ENCODE results near the gene ATP11C. TPM values are rescaled to one million over a fixed set of nuclear protein-coding genes. Genes with fewer than 3 reads are reported as not detected.

ATP11C gene
- polyA plus RNA-seq, 3 donors: 1.6 to 6.7 (median 2.5) TPM

DNA sequence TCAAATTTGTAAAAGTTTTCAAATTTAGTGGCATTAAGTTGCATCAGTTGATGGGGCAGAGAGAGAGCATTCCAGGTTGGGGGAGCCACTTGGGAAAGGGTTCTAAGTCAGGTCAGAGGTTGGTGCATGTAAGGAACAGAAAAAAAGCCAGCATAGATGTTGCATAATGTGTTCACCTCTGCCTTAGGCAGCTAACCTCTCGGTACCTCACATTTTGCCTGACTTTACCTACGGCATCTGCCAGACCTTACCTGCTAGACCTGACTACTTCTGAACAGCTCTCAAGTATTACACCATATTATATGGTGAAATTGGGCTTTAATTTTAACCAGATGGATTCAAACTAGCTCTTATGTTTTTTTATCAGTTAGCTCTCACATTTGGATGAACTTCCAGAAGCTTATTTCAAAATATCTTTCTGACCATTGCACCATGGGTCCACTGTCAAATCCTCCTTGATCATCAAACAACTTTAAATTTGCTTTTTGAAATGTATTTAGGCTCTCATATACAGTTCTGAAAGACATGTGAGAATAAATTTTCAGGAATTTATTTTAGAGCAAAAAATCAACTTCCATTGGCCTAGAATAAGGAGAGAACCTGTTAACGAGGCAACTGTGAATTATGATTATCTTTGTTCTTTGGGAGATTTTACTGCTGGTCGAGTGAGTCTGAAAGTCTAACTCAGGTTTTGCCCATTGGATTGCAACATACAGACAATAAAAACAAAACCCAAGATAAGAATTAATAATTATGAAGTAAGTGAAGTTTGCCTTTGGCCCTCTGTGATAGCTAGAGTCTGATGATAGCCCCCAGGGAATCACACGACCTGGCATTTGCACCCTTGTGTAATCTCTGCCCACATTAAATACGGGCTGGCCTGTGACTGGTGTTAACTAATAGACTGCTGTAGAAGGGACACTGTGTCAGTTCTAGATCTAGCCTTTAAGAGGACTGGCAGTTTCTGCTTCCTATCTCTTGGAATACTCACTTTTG is 40.1 kb upstream of the ATP11C start:
- no peak overlapping the region for H2AFZ ChIP-seq (ENCODE audit: insufficient read depth, low read depth, low read length, poor library complexity, severe bottlenecking)
- intact Hi-C loops (cut with micrococcal nuclease): no loop called here
- DNase-seq: no peak
- no peak overlapping the region for H3K27ac Mint-ChIP-seq
- no peaks in the 10 kb centered on the region for H4K20me1 ChIP-seq (ENCODE audit: insufficient read depth, low read length)
- H3K4me2 ChIP-seq (replicated peaks; ENCODE audit: extremely low read depth, low read length, poor library complexity, severe bottlenecking): no peak overlapping the region
- H3K27me3 ChIP-seq (ENCODE audit: control insufficient read depth in 2 of 2, insufficient read depth in 2 of 2, low read length in 2 of 2): peaks cover 7 to 8% of the 10 kb centered on the region in 2 donors
- no peaks in the 10 kb centered on the region for H3K4me1 ChIP-seq (ENCODE audit: control insufficient read depth in 1 of 2, insufficient read depth in 2 of 2, low read length in 2 of 2)
- no peak overlapping the region for H3K4me3 Mint-ChIP-seq
- no peaks in the 10 kb centered on the region for H3K4me1 Mint-ChIP-seq
- no peaks in the 10 kb centered on the region for H3K9me3 ChIP-seq (replicated peaks in 1 of 2; ENCODE audit: control insufficient read depth in 1 of 2, insufficient read depth in 1 of 2, low read length in 2 of 2)
- H3K4me3 ChIP-seq (replicated peaks in 1 of 3; ENCODE audit: low read depth in 2 of 3, low read length in 3 of 3): no peak overlapping the region
- no peaks in the 10 kb centered on the region for H3K79me2 ChIP-seq (ENCODE audit: insufficient read depth, low read length)
- no peak overlapping the region for H3K9ac ChIP-seq (ENCODE audit: insufficient read depth, low read length, poor library complexity, severe bottlenecking)
- peaks cover 11 to 24% (median 24%) of the 10 kb centered on the region in 3 donors for H3K27me3 Mint-ChIP-seq (ENCODE audit: low read depth in 3 of 3)
- no peak overlapping the region for H3K27ac ChIP-seq (ENCODE audit: low read depth in 1 of 2, low read length in 2 of 2)
- WGBS (ENCODE audit: insufficient coverage): no CpG with 5 or more reads among the region's 6 CpGs
- H3K36me3 Mint-ChIP-seq: no peaks in the 10 kb centered on the region
- no peaks in the 10 kb centered on the region for H3K36me3 ChIP-seq (replicated peaks in 1 of 2; ENCODE audit: control insufficient read depth in 1 of 2, insufficient read depth in 2 of 2, low read length in 2 of 2)
- H3K9me3 Mint-ChIP-seq: peaks cover 0 to 7% (median 0%) of the 10 kb centered on the region in 7 donors
- TF ChIP-seq, protein P1, sequence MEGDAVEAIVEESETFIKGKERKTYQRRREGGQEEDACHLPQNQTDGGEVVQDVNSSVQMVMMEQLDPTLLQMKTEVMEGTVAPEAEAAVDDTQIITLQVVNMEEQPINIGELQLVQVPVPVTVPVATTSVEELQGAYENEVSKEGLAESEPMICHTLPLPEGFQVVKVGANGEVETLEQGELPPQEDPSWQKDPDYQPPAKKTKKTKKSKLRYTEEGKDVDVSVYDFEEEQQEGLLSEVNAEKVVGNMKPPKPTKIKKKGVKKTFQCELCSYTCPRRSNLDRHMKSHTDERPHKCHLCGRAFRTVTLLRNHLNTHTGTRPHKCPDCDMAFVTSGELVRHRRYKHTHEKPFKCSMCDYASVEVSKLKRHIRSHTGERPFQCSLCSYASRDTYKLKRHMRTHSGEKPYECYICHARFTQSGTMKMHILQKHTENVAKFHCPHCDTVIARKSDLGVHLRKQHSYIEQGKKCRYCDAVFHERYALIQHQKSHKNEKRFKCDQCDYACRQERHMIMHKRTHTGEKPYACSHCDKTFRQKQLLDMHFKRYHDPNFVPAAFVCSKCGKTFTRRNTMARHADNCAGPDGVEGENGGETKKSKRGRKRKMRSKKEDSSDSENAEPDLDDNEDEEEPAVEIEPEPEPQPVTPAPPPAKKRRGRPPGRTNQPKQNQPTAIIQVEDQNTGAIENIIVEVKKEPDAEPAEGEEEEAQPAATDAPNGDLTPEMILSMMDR (IDR thresholded peaks at IDR 0.05): no peak

GRCh38 chrX:139972113-139972512 is 39.3 kb upstream of the ATP11C start:
- no peak for DNase-seq
- Mint-ChIP-seq H3K27me3 (ENCODE audit: low read depth in 3 of 3) (peaks cover 11 to 24% (median 24%) of the 10 kb centered on the region in 3 donors), H3K27ac (no peak overlapping the region), H3K4me1 (no peaks in the 10 kb centered on the region), H3K9me3 (peaks cover 0 to 7% (median 0%) of the 10 kb centered on the region in 7 donors), H3K36me3 (no peaks in the 10 kb centered on the region), H3K4me3 (no peak overlapping the region)
- no peak overlapping the region for H3K4me3 ChIP-seq (replicated peaks in 1 of 3; ENCODE audit: low read depth in 2 of 3, low read length in 3 of 3)
- TF ChIP-seq, protein P1 (IDR thresholded peaks at IDR 0.05): no peak
- no peaks in the 10 kb centered on the region for H3K9me3 ChIP-seq (replicated peaks in 1 of 2; ENCODE audit: control insufficient read depth in 1 of 2, insufficient read depth in 1 of 2, low read length in 2 of 2)
- no peak overlapping the region for H2AFZ ChIP-seq (ENCODE audit: insufficient read depth, low read depth, low read length, poor library complexity, severe bottlenecking)
- H4K20me1 ChIP-seq (ENCODE audit: insufficient read depth, low read length): no peaks in the 10 kb centered on the region
- no peak overlapping the region for H3K9ac ChIP-seq (ENCODE audit: insufficient read depth, low read length, poor library complexity, severe bottlenecking)
- H3K27ac ChIP-seq (ENCODE audit: low read depth in 1 of 2, low read length in 2 of 2): no peak overlapping the region
- H3K79me2 ChIP-seq (ENCODE audit: insufficient read depth, low read length): no peaks in the 10 kb centered on the region
- no peaks in the 10 kb centered on the region for H3K4me1 ChIP-seq (ENCODE audit: control insufficient read depth in 1 of 2, insufficient read depth in 2 of 2, low read length in 2 of 2)
- H3K4me2 ChIP-seq (replicated peaks; ENCODE audit: extremely low read depth, low read length, poor library complexity, severe bottlenecking): no peak overlapping the region
- no peaks in the 10 kb centered on the region for H3K36me3 ChIP-seq (replicated peaks in 1 of 2; ENCODE audit: control insufficient read depth in 1 of 2, insufficient read depth in 2 of 2, low read length in 2 of 2)
- H3K27me3 ChIP-seq (ENCODE audit: control insufficient read depth in 2 of 2, insufficient read depth in 2 of 2, low read length in 2 of 2): peaks cover 7 to 8% of the 10 kb centered on the region in 2 donors
- no CpG with 5 or more reads among the region's 5 CpGs for WGBS (ENCODE audit: insufficient coverage)
- intact Hi-C loops (cut with micrococcal nuclease): no loop called here
